Activated T-cell treated with anti-CD3 and anti-CD28 coated beads, Interleukin-2, amount 50 U/mL, for 72 hours (primary cell): ENCODE results near the gene BCL2L14. TPM values are rescaled to one million over a fixed set of nuclear protein-coding genes. Genes with fewer than 3 reads are reported as not detected.
A peak's percentile ranks its signal among the peaks of the same experiment; 100 is the strongest.
"Not testable (repeated sequence)": the region's sequence is repeated elsewhere in the genome, so short reads cannot be mapped to it uniquely, and the experiment has no call there.

ENCODE experiments used
- ATAC-seq, 2 donors: fragments of 150-1000 bp; cut with Tn5 transposase; replicated peaks in 1 of 2; 2 replicates each; pipeline ENCODE4 v1.10.0; 2021; ENCODE audit warnings: moderate library complexity in 2 of 2, mild to moderate bottlenecking in 1 of 2
- DNase-seq, 2 donors: peaks; one replicate each; pipeline ENCODE4 v3.0.0; 2021 to 2022; ENCODE audit warnings: mixed read lengths in 1 of 2
- H3K27ac Mint-ChIP-seq: one replicate; pipeline ENCODE4 v1.8.0; 2022; ENCODE audit warnings: mild to moderate bottlenecking, moderate library complexity, mixed read lengths
- H3K27me3 Mint-ChIP-seq: one replicate; pipeline ENCODE4 v1.8.0; 2022; ENCODE audit warnings: low read depth, mixed read lengths
- H3K36me3 Mint-ChIP-seq, 2 donors: one replicate each; pipeline ENCODE4 v1.8.0; 2022; ENCODE audit warnings: mixed read lengths in 2 of 2, mild to moderate bottlenecking in 1 of 2; ENCODE audit not compliant: insufficient read depth in 2 of 2
- H3K4me1 Mint-ChIP-seq: one replicate; pipeline ENCODE4 v1.8.0; 2022; ENCODE audit warnings: low read depth, mixed read lengths
- H3K4me3 Mint-ChIP-seq, 2 donors: one replicate each; pipeline ENCODE4 v1.8.0; 2022; ENCODE audit warnings: mild to moderate bottlenecking in 2 of 2, mixed read lengths in 2 of 2, moderate library complexity in 2 of 2
- H3K9me3 Mint-ChIP-seq, 2 donors: one replicate each; pipeline ENCODE4 v1.8.0; 2022; ENCODE audit warnings: mixed read lengths in 2 of 2
- total RNA-seq, 2 donors: library from RNA; stranded (reverse); gene quantifications; one replicate each; pipeline ENCODE4 v1.2.3, GENCODE V29; 2022

Gene BCL2L14
- total RNA-seq, 2 donors from 2014 or later: 3.2 to 6.0 TPM

DNA sequence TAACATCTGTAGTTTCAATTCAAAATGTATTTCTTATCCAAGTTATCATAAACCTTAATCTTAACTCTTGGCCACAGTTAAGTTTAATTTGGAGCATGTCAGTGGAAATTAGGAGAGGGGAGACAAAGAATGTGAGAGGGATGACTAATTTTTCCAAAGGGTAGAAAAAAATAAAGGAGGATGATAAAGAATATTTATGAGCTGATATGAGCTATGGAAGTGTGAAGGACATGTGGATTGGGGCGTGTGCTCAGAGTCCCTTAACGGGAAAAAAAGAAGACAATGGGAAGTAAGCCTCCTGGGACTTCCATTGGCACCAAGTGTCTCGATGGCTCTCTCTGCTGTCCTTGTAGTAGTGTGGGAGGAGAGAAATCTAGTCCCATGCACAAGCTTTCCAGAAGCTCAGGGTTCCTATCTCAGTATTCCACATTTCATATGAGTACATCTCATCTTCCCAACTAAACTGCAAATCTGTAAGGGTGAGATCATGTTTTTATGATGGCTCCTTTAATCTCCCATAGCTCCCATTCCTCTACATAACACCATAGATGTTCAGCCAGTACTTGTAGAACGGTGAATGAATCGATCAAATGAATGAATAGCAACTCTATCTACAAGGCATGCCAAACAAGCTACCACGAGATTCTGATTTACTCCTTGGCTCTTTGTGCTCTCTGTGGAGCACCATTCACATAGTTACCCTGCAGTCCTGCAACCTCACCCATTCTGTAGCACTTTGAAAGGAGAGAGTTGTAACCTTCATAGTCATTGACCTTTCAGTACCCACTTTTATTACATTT is 27.4 kb downstream of the BCL2L14 start:
- Mint-ChIP-seq H3K27ac (no peak overlapping the region), H3K4me1 (no peaks in the 10 kb centered on the region), H3K36me3 (no peaks in the 10 kb centered on the region), H3K27me3 (peaks cover 16% of the 10 kb centered on the region), H3K9me3 (peaks cover 0 to 1% of the 10 kb centered on the region in 2 donors), H3K4me3 (no peak overlapping the region)
- DNase-seq: no peak
- no peak for ATAC-seq

DNA sequence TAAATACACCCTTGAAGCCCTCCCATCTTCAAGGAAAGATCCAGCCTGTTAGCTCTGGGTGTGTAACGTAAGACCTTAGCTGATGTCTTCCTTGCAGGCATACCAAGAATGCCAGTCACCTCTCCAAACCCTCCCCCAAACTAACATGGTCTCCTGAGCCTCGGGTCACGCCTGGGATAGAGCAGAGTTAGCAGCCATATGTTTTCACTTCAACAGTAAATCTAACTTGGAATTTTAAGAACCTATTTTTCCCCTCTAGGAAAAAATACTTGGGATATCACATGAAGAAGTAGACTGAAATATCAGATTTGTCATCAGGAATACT is 27.9 kb downstream of the BCL2L14 start:
- peaks cover 2 to 4% of the 10 kb centered on the region in 2 donors for H3K36me3 Mint-ChIP-seq
- no peak overlapping the region for H3K4me3 Mint-ChIP-seq
- no peaks in the 10 kb centered on the region for H3K4me1 Mint-ChIP-seq
- no peak overlapping the region for H3K27ac Mint-ChIP-seq
- DNase-seq: no peak
- H3K27me3 Mint-ChIP-seq: peaks cover 16% of the 10 kb centered on the region
- ATAC-seq: no peak
- H3K9me3 Mint-ChIP-seq: peaks cover 1 to 2% of the 10 kb centered on the region in 2 donors

DNA sequence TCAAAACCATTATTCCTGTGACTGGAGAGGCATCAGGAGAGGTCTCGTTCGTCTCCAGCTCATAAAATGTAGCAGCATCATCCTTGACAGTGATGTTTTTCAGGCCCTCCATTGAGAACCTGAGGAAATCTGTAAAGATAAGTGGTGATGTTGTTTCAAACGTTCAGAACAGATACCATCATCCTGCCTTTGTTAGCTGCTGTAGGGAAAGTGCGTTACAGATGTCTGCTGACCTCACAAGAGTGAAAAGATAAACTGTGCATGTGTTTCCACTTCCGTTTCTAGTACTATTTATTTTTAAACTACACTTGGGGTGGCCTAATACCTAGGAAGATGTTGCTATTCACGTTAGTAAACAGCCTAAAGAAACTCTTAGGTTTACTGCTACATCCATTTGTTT is 28.4 kb downstream of the BCL2L14 start:
- Mint-ChIP-seq H3K4me1 (no peaks in the 10 kb centered on the region), H3K27ac (no peak overlapping the region), H3K4me3 (no peak overlapping the region), H3K9me3 (peaks cover 1 to 2% of the 10 kb centered on the region in 2 donors), H3K36me3 (peaks cover 2 to 4% of the 10 kb centered on the region in 2 donors), H3K27me3 (peaks cover 16% of the 10 kb centered on the region)
- DNase-seq (no peak), ATAC-seq (no peak)

GRCh38 chr12:12107678-12108077 is 36.9 kb downstream of the BCL2L14 start:
- Mint-ChIP-seq H3K27me3 (no peaks in the 10 kb centered on the region), H3K36me3 (peaks cover 14 to 20% of the 10 kb centered on the region in 2 donors), H3K4me3 (no peak overlapping the region), H3K4me1 (no peaks in the 10 kb centered on the region), H3K9me3 (peaks cover 15 to 16% of the 10 kb centered on the region in 2 donors), H3K27ac (no peak overlapping the region)
- ATAC-seq (no peak), DNase-seq (no peak)

GRCh38 chr12:12108441-12109058 is 37.8 kb downstream of the BCL2L14 start:
- DNase-seq (no peak), ATAC-seq (no peak)
- Mint-ChIP-seq H3K4me1 (no peaks in the 10 kb centered on the region), H3K9me3 (peaks cover 13 to 16% of the 10 kb centered on the region in 2 donors), H3K27me3 (no peaks in the 10 kb centered on the region), H3K27ac (no peak overlapping the region), H3K4me3 (no peak overlapping the region), H3K36me3 (peaks cover 12 to 21% of the 10 kb centered on the region in 2 donors)

GRCh38 chr12:12110923-12111555 is 40.3 kb downstream of the BCL2L14 start:
- H3K36me3 Mint-ChIP-seq: peaks cover 12 to 18% of the 10 kb centered on the region in 2 donors
- ATAC-seq, H3K27ac Mint-ChIP-seq, H3K27me3 Mint-ChIP-seq, H3K4me1 Mint-ChIP-seq: not testable (repeated sequence)
- peak overlapping the region in 1 of 2 donors; percentile 46 for H3K4me3 Mint-ChIP-seq
- peak; percentile 25 to 42 for DNase-seq
- H3K9me3 Mint-ChIP-seq: peaks cover 10 to 16% of the 10 kb centered on the region in 2 donors

- peaks cover 2 to 4% of the 10 kb centered on the region in 2 donors for H3K9me3 Mint-ChIP-seq
These were observed 44.8 kb downstream of the BCL2L14 start for GRCh38 chr12:12115514-12115913.

GRCh38 chr12:12116677-12117076 is 45.9 kb downstream of the BCL2L14 start:
- no peak overlapping the region for H3K4me3 Mint-ChIP-seq
- H3K27me3 Mint-ChIP-seq: no peaks in the 10 kb centered on the region
- DNase-seq: no peak
- H3K4me1 Mint-ChIP-seq: no peaks in the 10 kb centered on the region
- no peak for ATAC-seq
- H3K36me3 Mint-ChIP-seq: peaks cover 0 to 4% of the 10 kb centered on the region in 2 donors
- peaks cover 1 to 2% of the 10 kb centered on the region in 2 donors for H3K9me3 Mint-ChIP-seq
- no peak overlapping the region for H3K27ac Mint-ChIP-seq

More at GRCh38 chr12:12115514-12115913, 44.8 kb downstream of the BCL2L14 start:
- ATAC-seq: no peak
- Mint-ChIP-seq H3K27ac (no peak overlapping the region), H3K27me3 (no peaks in the 10 kb centered on the region), H3K4me1 (no peaks in the 10 kb centered on the region), H3K36me3 (peaks cover 0 to 4% of the 10 kb centered on the region in 2 donors), H3K4me3 (no peak overlapping the region)
- no peak for DNase-seq

DNA sequence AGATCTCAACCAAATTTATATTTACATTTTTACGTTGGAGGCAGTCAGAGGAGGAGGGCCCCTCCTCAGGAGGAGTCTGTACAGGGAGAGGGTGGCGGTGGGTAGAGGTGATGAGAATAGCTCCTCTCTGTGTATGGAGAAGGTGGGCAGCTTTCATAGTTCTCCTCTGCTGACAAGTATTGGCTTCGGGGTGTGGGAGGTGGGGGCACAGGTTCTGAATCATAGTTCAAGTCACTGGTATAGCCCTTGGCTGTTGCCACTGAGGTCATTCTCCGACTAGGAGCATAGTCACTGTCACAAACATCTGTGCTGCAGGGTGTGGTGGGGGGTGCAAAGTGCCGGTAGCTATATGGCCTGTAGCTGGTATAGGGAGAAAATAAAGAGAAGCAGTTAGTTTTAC is 50.3 kb downstream of the BCL2L14 start:
- no peaks in the 10 kb centered on the region for H3K36me3 Mint-ChIP-seq

DNA sequence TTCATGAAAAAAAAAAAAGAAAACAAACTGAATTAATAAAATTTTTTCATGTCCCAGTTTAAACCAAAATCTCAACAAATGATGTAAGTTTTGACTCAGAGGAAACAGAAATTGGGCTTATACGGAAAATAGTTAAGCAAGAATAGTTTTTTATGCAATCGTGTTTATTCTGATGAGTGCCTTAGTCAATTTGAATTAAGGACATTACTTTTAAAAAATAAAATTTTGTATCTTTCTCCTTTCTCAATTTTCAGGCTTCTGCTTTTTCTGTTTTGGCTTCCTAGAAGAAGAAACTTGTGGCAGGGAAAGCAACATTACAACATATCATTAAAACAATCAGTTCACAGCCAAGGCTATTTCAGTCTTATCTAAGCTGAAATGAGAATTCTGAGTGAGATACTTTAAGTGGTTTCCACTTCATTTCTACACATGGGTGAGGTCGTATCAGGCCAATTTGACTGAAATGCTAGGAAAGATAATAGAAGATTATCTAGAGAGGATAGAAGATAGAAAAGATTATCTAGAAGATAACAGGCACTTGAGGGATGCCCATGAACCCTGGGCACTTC is 52.4 kb downstream of the BCL2L14 start:
- H3K27me3 Mint-ChIP-seq: no peaks in the 10 kb centered on the region
- no peaks in the 10 kb centered on the region for H3K36me3 Mint-ChIP-seq
- DNase-seq (no peak), ATAC-seq (no peak)
- H3K4me3 Mint-ChIP-seq: no peak overlapping the region
- H3K4me1 Mint-ChIP-seq: no peaks in the 10 kb centered on the region
- no peaks in the 10 kb centered on the region for H3K9me3 Mint-ChIP-seq
- no peak overlapping the region for H3K27ac Mint-ChIP-seq

More for the DNA sequence above, 50.3 kb downstream of the BCL2L14 start:
- Mint-ChIP-seq H3K27me3 (no peaks in the 10 kb centered on the region), H3K9me3 (no peaks in the 10 kb centered on the region), H3K4me1 (no peaks in the 10 kb centered on the region), H3K4me3 (no peak overlapping the region), H3K27ac (no peak overlapping the region)
- DNase-seq (no peak), ATAC-seq (no peak)

DNA sequence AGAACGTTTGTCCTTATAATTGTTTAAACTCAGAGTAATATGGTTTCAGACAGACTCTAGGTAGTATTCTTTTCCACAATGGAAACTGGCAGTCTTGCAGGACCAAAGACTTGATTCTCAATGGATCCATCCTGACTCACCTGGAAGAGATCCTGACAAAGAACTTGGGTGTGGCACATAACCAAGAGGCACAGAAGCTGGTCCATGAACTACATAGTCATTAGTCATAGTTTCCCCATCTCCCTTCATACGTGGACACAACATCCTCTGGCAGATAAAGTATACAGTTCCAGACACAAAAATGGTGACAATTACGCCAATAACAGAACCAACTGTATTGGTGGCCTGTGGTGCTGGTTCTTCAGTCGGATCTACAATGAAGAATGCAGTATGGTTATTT is 55.8 kb downstream of the BCL2L14 start:
- Mint-ChIP-seq H3K27me3 (no peaks in the 10 kb centered on the region), H3K4me1 (no peaks in the 10 kb centered on the region), H3K4me3 (no peak overlapping the region), H3K36me3 (no peaks in the 10 kb centered on the region), H3K9me3 (no peaks in the 10 kb centered on the region), H3K27ac (no peak overlapping the region)
- no peak for ATAC-seq
- DNase-seq: no peak

DNA sequence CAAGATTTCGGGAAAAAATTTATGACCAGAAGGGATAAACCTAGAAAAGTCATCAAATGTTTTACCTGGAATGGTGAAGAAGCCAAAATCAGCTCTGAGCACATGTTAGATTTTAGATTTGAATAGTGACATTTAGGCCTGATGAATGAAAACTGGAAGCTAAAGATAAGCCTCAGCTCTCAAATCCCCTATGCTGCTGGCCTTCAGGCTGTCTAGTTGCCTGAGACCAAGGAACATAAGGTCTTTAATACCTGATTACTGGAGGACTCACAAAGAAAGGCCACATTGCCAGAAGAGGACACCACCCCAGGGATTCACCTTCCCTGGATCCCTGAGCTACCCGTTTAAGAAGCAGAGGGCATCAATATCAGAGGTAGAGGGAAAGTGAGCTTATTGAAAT is 56.6 kb downstream of the BCL2L14 start:
- H3K4me3 Mint-ChIP-seq: no peak overlapping the region
- ATAC-seq (no peak), DNase-seq (no peak)
- no peaks in the 10 kb centered on the region for H3K9me3 Mint-ChIP-seq
- no peaks in the 10 kb centered on the region for H3K36me3 Mint-ChIP-seq
- H3K27me3 Mint-ChIP-seq: no peaks in the 10 kb centered on the region
- no peak overlapping the region for H3K27ac Mint-ChIP-seq
- H3K4me1 Mint-ChIP-seq: no peaks in the 10 kb centered on the region

GRCh38 chr12:12128670-12129069 is 57.9 kb downstream of the BCL2L14 start:
- H3K4me3 Mint-ChIP-seq: no peak overlapping the region
- DNase-seq (no peak), ATAC-seq (no peak)
- H3K27ac Mint-ChIP-seq: no peak overlapping the region
- H3K9me3 Mint-ChIP-seq: no peaks in the 10 kb centered on the region
- H3K4me1 Mint-ChIP-seq: no peaks in the 10 kb centered on the region
- no peaks in the 10 kb centered on the region for H3K36me3 Mint-ChIP-seq
- H3K27me3 Mint-ChIP-seq: no peaks in the 10 kb centered on the region
